ENCODE results near the gene AMACR. TPM values are rescaled to one million over a fixed set of nuclear protein-coding genes. Genes with fewer than 3 reads are reported as not detected.
A peak's percentile ranks its signal among the peaks of the same experiment; 100 is the strongest.

Gene AMACR
- total and polyA plus RNA-seq, 2 of the 13 experiments (the other 11 are each of a cell fraction or from before 2014, with no cell fraction given), result 8.9 to 19.7 TPM

GRCh38 chr5:34007621-34008600 lies at the start of gene AMACR (continued):
- no peak for TF ChIP-seq ATF2 (CRISPR knock-in tag; IDR thresholded peaks at IDR 0.05)
- TF ChIP-seq ZNF567 (CRISPR knock-in tag; IDR thresholded peaks at IDR 0.05; ENCODE audit: borderline replicate concordance), result no peak
- TF ChIP-seq ZNF18 (CRISPR knock-in tag; IDR thresholded peaks at IDR 0.05; ENCODE audit: insufficient replicate concordance), result peak; percentile 35
- no peak for TF ChIP-seq ZNF562 (CRISPR knock-in tag; IDR thresholded peaks at IDR 0.05; ENCODE audit: borderline replicate concordance)
- TF ChIP-seq, protein P1, sequence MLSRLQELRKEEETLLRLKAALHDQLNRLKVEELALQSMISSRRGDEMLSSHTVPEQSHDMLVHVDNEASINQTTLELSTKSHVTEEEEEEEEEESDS (CRISPR knock-in tag; IDR thresholded peaks at IDR 0.05; ENCODE audit: borderline replicate concordance), result no peak
- TF ChIP-seq ZBTB1 (CRISPR knock-in tag; IDR thresholded peaks at IDR 0.05; ENCODE audit: borderline replicate concordance), result no peak
- TF ChIP-seq ZSCAN20 (CRISPR knock-in tag; IDR thresholded peaks at IDR 0.05; ENCODE audit: borderline replicate concordance), result 0 out of 2 replicates have a peak, but pooled peaks have one; percentile 17
- TF ChIP-seq ZNF430 (CRISPR knock-in tag; IDR thresholded peaks at IDR 0.05), result peak; percentile 78; the same call in 1 of the 2 replicates
- no peak for TF ChIP-seq FOXA1 (IDR thresholded peaks at IDR 0.05)
- TF ChIP-seq FOXA1 (CRISPR knock-in tag; IDR thresholded peaks at IDR 0.05), result peak; percentile 9; the same call in 1 of the 2 replicates
- TF ChIP-seq HOXA9 (CRISPR knock-in tag; IDR thresholded peaks at IDR 0.05; ENCODE audit: borderline replicate concordance), result no peak; the same call in 1 of the 2 replicates
- TF ChIP-seq BRCA1 (CRISPR knock-in tag; IDR thresholded peaks at IDR 0.05), result peak; percentile 78
- peak; percentile 76 for TF ChIP-seq FOXP4 (CRISPR knock-in tag; IDR thresholded peaks at IDR 0.05)
- no peak for TF ChIP-seq ZNF333 (CRISPR knock-in tag; IDR thresholded peaks at IDR 0.05; ENCODE audit: borderline replicate concordance)
- no peak for TF ChIP-seq ZBTB21 (CRISPR knock-in tag; IDR thresholded peaks at IDR 0.05)
- no peak for TF ChIP-seq TSC22D2 (CRISPR knock-in tag; IDR thresholded peaks at IDR 0.05; ENCODE audit: borderline replicate concordance)
- TF ChIP-seq SP4 (CRISPR knock-in tag; IDR thresholded peaks at IDR 0.05), result no peak
- no peak; the same call in 1 of the 2 replicates for TF ChIP-seq ZSCAN30 (CRISPR knock-in tag; IDR thresholded peaks at IDR 0.05)
- no peak for TF ChIP-seq NBN (conservative IDR thresholded peaks at IDR 0.05)
- TF ChIP-seq ZFP36L2 (CRISPR knock-in tag; IDR thresholded peaks at IDR 0.05), result peak; percentile 37; the same call in 1 of the 2 replicates
- TF ChIP-seq FOXP1 (IDR thresholded peaks at IDR 0.05), result no peak
- no peak for TF ChIP-seq FOXP1 (CRISPR knock-in tag; IDR thresholded peaks at IDR 0.05)
- no peak for TF ChIP-seq ZMAT5 (CRISPR knock-in tag; IDR thresholded peaks at IDR 0.05; ENCODE audit: borderline replicate concordance, low read depth)
- no peak for TF ChIP-seq ZNF20 (CRISPR knock-in tag; IDR thresholded peaks at IDR 0.05)
- no peak for TF ChIP-seq SUZ12 (IDR thresholded peaks at IDR 0.05; ENCODE audit: low read depth, low read length)
- TF ChIP-seq SP5 (CRISPR knock-in tag; IDR thresholded peaks at IDR 0.05; ENCODE audit: borderline replicate concordance, low read depth), result peak; percentile 12; the same call in 1 of the 2 replicates
